Activated CD8-positive, alpha-beta T cell treated with anti-CD3 and anti-CD28 coated beads, Interleukin-2, amount 10 ng/mL, durations not matched to agents 7 days and 5 days (primary cell): Measurements from ENCODE around the gene NCK2. TPM values are rescaled to one million over a fixed set of nuclear protein-coding genes. Genes with fewer than 3 reads are reported as not detected.
A peak's percentile ranks its signal among the peaks of the same experiment; 100 is the strongest.

Experiments used
- ATAC-seq: fragments of 150-1000 bp; cut with Tn5 transposase; one replicate; pipeline ENCODE4 v1.10.0; 2021; ENCODE audit warnings: moderate library complexity
- CTCF ChIA-PET: fragments of 350-600 bp; sonication (Branson Sonifier 250); formaldehyde crosslinking; loops from one replicate; lab custom pipeline; 2021; ENCODE audit warnings: antibody characterized with exemption; lab: Charles Lee
- POLR2A ChIA-PET: fragments of 350-600 bp; sonication (Branson Sonifier 250); formaldehyde crosslinking; loops from one replicate; lab custom pipeline; 2021; ENCODE audit warnings: antibody characterized with exemption; lab: Charles Lee
- DNase-seq: peaks from one replicate; pipeline ENCODE4 v3.0.0-alpha.2; 2020
- H3K27ac Mint-ChIP-seq: one replicate; pipeline ENCODE4 v1.8.0; 2021; ENCODE audit warnings: mild to moderate bottlenecking, mixed read lengths
- H3K27me3 Mint-ChIP-seq: one replicate; pipeline ENCODE4 v1.8.0; 2021; ENCODE audit warnings: low read depth, mixed read lengths
- H3K36me3 Mint-ChIP-seq: one replicate; pipeline ENCODE4 v1.8.0; 2021; ENCODE audit warnings: low read depth, mixed read lengths
- H3K4me1 Mint-ChIP-seq: one replicate; pipeline ENCODE4 v1.8.0; 2021; ENCODE audit warnings: low read depth, mixed read lengths
- H3K4me3 Mint-ChIP-seq: one replicate; pipeline ENCODE4 v1.8.0; 2021; ENCODE audit warnings: mild to moderate bottlenecking, mixed read lengths
- H3K9me3 Mint-ChIP-seq: one replicate; pipeline ENCODE4 v1.8.0; 2022; ENCODE audit warnings: mixed read lengths; ENCODE audit not compliant: insufficient read depth
- total RNA-seq, 2 experiments: library from RNA; stranded (reverse); gene quantifications; one replicate each; pipeline ENCODE4 v1.2.3, GENCODE V29; 2021

NCK2 gene
- total RNA-seq, 2 experiments from 2014 or later = 60.7 to 61.3 TPM

DNA sequence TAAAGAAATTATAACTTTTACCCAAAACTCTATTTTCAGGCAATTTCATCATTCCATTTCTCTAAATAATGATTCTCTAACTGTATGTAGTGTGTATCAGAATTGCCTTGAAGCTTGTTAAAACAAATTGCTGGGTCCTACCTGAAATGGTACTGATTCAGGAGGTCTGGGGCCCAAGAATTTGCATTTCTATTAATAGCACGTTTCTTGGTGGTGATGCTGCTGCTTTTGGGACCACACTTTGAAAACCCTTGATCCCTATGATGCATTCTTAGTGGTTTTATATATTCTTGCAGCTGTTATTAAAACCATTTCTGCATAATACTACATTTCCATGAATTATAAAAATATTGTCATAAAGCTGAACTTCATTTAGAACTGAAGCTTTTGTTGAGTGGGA lies 140.7 kb downstream of the NCK2 start:
- H3K4me3 Mint-ChIP-seq = no peak overlapping the region
- CTCF ChIA-PET = interaction anchor here (0.5 to 2.0 kb wide), 6 partner anchors 11 to 309 kb away, joined by 3 to 6 read pairs (median 4); no protein-coding TSS in a partner anchor
- H3K27ac Mint-ChIP-seq = no peak overlapping the region
- peaks cover 75% of the 10 kb centered on the region for H3K36me3 Mint-ChIP-seq
- peaks cover 6% of the 10 kb centered on the region for H3K9me3 Mint-ChIP-seq
- H3K27me3 Mint-ChIP-seq = no peaks in the 10 kb centered on the region
- H3K4me1 Mint-ChIP-seq = peaks cover 54% of the 10 kb centered on the region
- no peak for DNase-seq
- ATAC-seq = no peak
- POLR2A ChIA-PET = no interaction called here

- Mint-ChIP-seq H3K4me1 (peaks cover 55% of the 10 kb centered on the region), H3K9me3 (peaks cover 6% of the 10 kb centered on the region), H3K27ac (no peak overlapping the region), H3K36me3 (peaks cover 76% of the 10 kb centered on the region), H3K27me3 (no peaks in the 10 kb centered on the region), H3K4me3 (no peak overlapping the region)
- DNase-seq (no peak), ATAC-seq (no peak)
- ChIA-PET CTCF (interaction anchor here (1.2 to 2.0 kb wide), 3 partner anchors 29 to 309 kb away, joined by 4 to 6 read pairs (median 4); no protein-coding TSS in a partner anchor), POLR2A (no interaction called here)
Measured at GRCh38 chr2:105886029-105886454, 141.3 kb downstream of the NCK2 start.

DNA sequence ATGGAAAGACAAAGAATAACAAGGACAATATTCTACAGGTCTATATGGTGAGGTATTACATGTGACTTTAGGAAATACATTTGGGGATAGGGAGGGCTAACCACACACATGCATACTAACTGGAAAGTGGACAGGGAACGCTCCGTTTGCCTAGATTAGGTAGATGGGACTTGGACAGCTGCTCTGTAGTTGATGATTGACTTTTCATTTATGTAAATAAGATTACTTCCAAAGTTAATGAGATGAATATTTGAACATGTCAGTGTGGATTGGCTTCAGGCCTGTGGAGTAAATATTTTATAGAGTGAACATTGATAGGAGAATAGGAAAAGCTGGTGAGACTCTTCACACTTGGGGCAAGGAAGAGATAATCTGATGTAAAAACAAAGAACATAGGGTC lies 142.0 kb downstream of the NCK2 start:
- no peaks in the 10 kb centered on the region for H3K27me3 Mint-ChIP-seq
- DNase-seq (no peak), ATAC-seq (no peak)
- no peak overlapping the region for H3K4me3 Mint-ChIP-seq
- H3K9me3 Mint-ChIP-seq = peaks cover 6% of the 10 kb centered on the region
- H3K4me1 Mint-ChIP-seq = peaks cover 57% of the 10 kb centered on the region
- no peak overlapping the region for H3K27ac Mint-ChIP-seq
- peaks cover 72% of the 10 kb centered on the region for H3K36me3 Mint-ChIP-seq
- CTCF ChIA-PET = no interaction called here
- POLR2A ChIA-PET = no interaction called here

- CTCF ChIA-PET = interaction anchor here (1.0 kb wide), 1 partner anchor 198 kb away, joined by 4 read pairs; no protein-coding TSS in a partner anchor
- POLR2A ChIA-PET = no interaction called here
- peaks cover 57% of the 10 kb centered on the region for H3K4me1 Mint-ChIP-seq
- ATAC-seq = no peak
- H3K27me3 Mint-ChIP-seq = no peaks in the 10 kb centered on the region
- H3K4me3 Mint-ChIP-seq = no peak overlapping the region
- peak overlapping the region; percentile 31 for H3K27ac Mint-ChIP-seq
- H3K9me3 Mint-ChIP-seq = peaks cover 6% of the 10 kb centered on the region
- peaks cover 68% of the 10 kb centered on the region for H3K36me3 Mint-ChIP-seq
- no peak for DNase-seq
Measured at GRCh38 chr2:105887256-105887655, 142.5 kb downstream of the NCK2 start.

DNA sequence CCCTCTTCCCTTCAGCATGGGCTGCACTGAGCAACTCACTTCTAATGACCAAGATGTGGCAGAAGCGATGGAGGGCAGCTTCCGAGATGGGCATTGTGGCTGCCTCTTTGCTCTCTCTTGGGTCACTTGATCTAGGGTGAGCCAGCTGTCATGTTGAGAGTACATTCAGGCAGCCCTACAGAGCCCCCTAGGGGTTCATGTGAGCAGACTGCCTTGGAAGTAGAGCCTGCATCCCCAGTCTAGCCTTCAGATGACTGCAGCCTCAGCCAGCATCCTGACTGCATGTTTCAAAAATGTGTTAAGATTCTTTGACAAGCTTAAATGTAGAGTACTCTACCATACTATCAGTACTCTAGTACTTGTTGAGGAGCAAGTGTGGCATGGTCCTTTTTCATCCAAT lies 143.9 kb downstream of the NCK2 start:
- H3K27ac Mint-ChIP-seq = no peak overlapping the region
- H3K27me3 Mint-ChIP-seq = no peaks in the 10 kb centered on the region
- peaks cover 6% of the 10 kb centered on the region for H3K9me3 Mint-ChIP-seq
- CTCF ChIA-PET = interaction anchor here (1.5 kb wide), 1 partner anchor 38 kb away, joined by 3 read pairs; no protein-coding TSS in a partner anchor
- no peak for ATAC-seq
- peaks cover 51% of the 10 kb centered on the region for H3K4me1 Mint-ChIP-seq
- peak; percentile 35 for DNase-seq
- POLR2A ChIA-PET = no interaction called here
- H3K4me3 Mint-ChIP-seq = no peak overlapping the region
- peaks cover 66% of the 10 kb centered on the region for H3K36me3 Mint-ChIP-seq

- peaks cover 69% of the 10 kb centered on the region for H3K36me3 Mint-ChIP-seq
- no peaks in the 10 kb centered on the region for H3K27me3 Mint-ChIP-seq
- no peak for DNase-seq
- CTCF ChIA-PET = interaction anchor here (1.5 kb wide), 1 partner anchor 38 kb away, joined by 3 read pairs; no protein-coding TSS in a partner anchor
- H3K9me3 Mint-ChIP-seq = peaks cover 6% of the 10 kb centered on the region
- H3K4me3 Mint-ChIP-seq = no peak overlapping the region
- POLR2A ChIA-PET = no interaction called here
- peaks cover 47% of the 10 kb centered on the region for H3K4me1 Mint-ChIP-seq
- ATAC-seq = no peak
- no peak overlapping the region for H3K27ac Mint-ChIP-seq
Measured at GRCh38 chr2:105889046-105889445, 144.3 kb downstream of the NCK2 start.

DNA sequence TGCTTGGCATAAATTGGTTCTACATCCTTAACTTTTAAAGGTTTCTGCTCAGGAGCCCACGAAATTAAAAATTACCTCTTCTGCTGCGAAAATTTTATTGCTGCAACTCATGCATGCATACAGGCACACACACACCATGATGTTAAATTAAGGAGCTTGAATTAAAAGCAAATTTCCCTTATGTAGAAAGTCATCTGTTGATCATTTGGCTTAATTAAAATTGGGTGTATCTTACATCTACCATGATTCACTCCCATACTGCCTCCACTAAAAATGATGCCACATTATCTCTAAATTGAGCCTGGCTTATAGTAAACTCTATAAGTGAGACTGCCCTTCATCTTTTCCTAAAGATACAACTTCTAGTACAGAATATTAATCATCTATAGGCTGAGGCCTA lies 145.4 kb downstream of the NCK2 start:
- H3K27me3 Mint-ChIP-seq = no peaks in the 10 kb centered on the region
- no peak for ATAC-seq
- no peak overlapping the region for H3K27ac Mint-ChIP-seq
- ChIA-PET POLR2A (no interaction called here), CTCF (interaction anchor here (1.5 kb wide), 1 partner anchor 37 kb away, joined by 3 read pairs; no protein-coding TSS in a partner anchor)
- H3K4me3 Mint-ChIP-seq = no peak overlapping the region
- peaks cover 72% of the 10 kb centered on the region for H3K36me3 Mint-ChIP-seq
- DNase-seq = no peak
- H3K4me1 Mint-ChIP-seq = peaks cover 40% of the 10 kb centered on the region
- H3K9me3 Mint-ChIP-seq = peaks cover 6% of the 10 kb centered on the region

DNA sequence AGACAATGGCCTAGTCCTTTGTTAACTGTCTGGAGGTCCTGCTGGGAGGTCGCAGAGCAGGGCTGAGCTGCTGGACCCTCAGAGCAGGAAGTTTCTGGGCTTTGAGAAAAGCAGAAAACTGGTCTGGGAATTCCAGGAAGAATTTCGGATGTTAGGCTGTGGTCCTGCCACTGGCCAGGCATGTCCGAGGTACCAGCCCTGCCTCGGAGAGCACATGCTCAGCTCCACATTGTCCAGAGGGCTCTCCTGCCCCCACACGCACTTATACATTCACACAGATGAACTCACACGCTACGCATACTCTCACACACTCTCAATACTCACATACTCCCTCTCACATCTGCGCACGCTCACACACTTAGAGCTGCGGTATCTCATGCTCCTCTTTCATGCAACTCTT lies 146.1 kb downstream of the NCK2 start:
- DNase-seq (no peak), ATAC-seq (no peak)
- CTCF ChIA-PET = no interaction called here
- H3K27ac Mint-ChIP-seq = no peak overlapping the region
- H3K4me1 Mint-ChIP-seq = peaks cover 43% of the 10 kb centered on the region
- peaks cover 77% of the 10 kb centered on the region for H3K36me3 Mint-ChIP-seq
- no peaks in the 10 kb centered on the region for H3K27me3 Mint-ChIP-seq
- no peak overlapping the region for H3K4me3 Mint-ChIP-seq
- peaks cover 6% of the 10 kb centered on the region for H3K9me3 Mint-ChIP-seq
- POLR2A ChIA-PET = no interaction called here

- ChIA-PET POLR2A (no interaction called here), CTCF (no interaction called here)
- H3K36me3 Mint-ChIP-seq = peaks cover 75% of the 10 kb centered on the region
- H3K27ac Mint-ChIP-seq = no peak overlapping the region
- H3K4me3 Mint-ChIP-seq = no peak overlapping the region
- peaks cover 29% of the 10 kb centered on the region for H3K4me1 Mint-ChIP-seq
- ATAC-seq (no peak), DNase-seq (no peak)
- H3K27me3 Mint-ChIP-seq = no peaks in the 10 kb centered on the region
- H3K9me3 Mint-ChIP-seq = peaks cover 7% of the 10 kb centered on the region
Measured at GRCh38 chr2:105893011-105893995, 148.6 kb downstream of the NCK2 start.

DNA sequence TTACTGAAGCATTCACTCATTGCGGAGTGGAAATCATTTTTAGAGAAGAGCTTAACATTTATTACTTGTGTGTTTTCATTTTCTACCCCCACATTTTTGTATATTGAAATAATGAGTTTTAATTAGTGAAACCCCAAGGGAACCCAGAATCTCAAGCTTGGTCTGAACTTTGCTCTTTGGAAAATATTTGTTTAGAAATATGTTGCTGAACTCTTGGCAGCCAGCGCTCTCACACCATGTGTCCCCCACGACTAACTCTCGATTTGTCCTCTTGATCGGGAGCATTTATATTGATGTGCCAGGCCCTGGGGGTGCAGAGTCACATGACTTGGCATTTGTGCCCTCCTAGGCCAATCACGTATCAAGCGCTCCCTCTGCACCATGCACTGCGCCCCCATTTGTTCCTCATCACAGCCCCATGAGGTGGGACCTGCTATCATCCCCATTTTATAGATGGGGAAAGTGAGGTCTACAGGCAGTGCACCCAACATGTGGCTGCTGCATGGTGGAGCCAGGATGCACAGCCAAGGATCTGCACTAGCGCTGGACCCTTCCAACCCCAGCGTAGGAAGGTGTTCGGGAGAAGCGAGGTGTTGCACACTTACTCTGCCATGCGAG lies 149.7 kb downstream of the NCK2 start:
- no peak for ATAC-seq
- ChIA-PET CTCF (no interaction called here), POLR2A (no interaction called here)
- peaks cover 78% of the 10 kb centered on the region for H3K36me3 Mint-ChIP-seq
- no peak for DNase-seq
- no peaks in the 10 kb centered on the region for H3K27me3 Mint-ChIP-seq
- no peak overlapping the region for H3K4me3 Mint-ChIP-seq
- H3K27ac Mint-ChIP-seq = no peak overlapping the region
- H3K4me1 Mint-ChIP-seq = peaks cover 28% of the 10 kb centered on the region
- H3K9me3 Mint-ChIP-seq = peaks cover 11% of the 10 kb centered on the region

GRCh38 chr2:105895990-105896764 lies 151.5 kb downstream of the NCK2 start:
- Mint-ChIP-seq H3K4me3 (no peak overlapping the region), H3K9me3 (peaks cover 24% of the 10 kb centered on the region), H3K36me3 (peaks cover 80% of the 10 kb centered on the region), H3K27me3 (no peaks in the 10 kb centered on the region), H3K4me1 (peaks cover 22% of the 10 kb centered on the region), H3K27ac (peak overlapping the region; percentile 51)
- no peak for DNase-seq
- POLR2A ChIA-PET = interaction anchor here (1.1 kb wide), 1 partner anchor 24 kb away, joined by 3 read pairs; no protein-coding TSS in a partner anchor
- ATAC-seq = peak; percentile 53
- CTCF ChIA-PET = interaction anchor here (0.9 kb wide), 1 partner anchor 319 kb away, joined by 3 read pairs; no protein-coding TSS in a partner anchor
